Neural cell (in vitro differentiated cells): ENCODE measurements around the gene LRIT1. TPM values are rescaled to one million over a fixed set of nuclear protein-coding genes. Genes with fewer than 3 reads are reported as not detected.

Source experiments
- H2AFZ ChIP-seq: fragments of 200-600, 300-800 bp; sonication (generic), shearing (Covaris generic); 2 replicates; pipeline ENCODE4 v1.6.0; 2014; ENCODE audit warnings: low read depth, mild to moderate bottlenecking, antibody characterized with exemption, low read length, moderate library complexity
- H3F3A ChIP-seq: fragments of 200-600 bp; shearing (Covaris generic); 2 replicates; pipeline ENCODE4 v1.6.1; 2016; ENCODE audit warnings: mild to moderate bottlenecking, moderate library complexity, mixed read lengths, antibody characterized with exemption, low read length; ENCODE audit not compliant: insufficient read depth, poor library complexity, severe bottlenecking
- H3K27ac ChIP-seq: fragments of 200-600, 300-800 bp; sonication (generic), shearing (Covaris generic); 2 replicates; pipeline ENCODE4 v1.5.1; 2014; ENCODE audit warnings: mild to moderate bottlenecking, low read length, moderate library complexity
- H3K27me3 ChIP-seq: fragments of 300-800, 200-600 bp; sonication (generic), shearing (Covaris generic); 2 replicates; pipeline ENCODE4 v1.6.0; 2014; ENCODE audit warnings: mild to moderate bottlenecking, low read depth, low read length, moderate library complexity; ENCODE audit not compliant: insufficient read depth
- H3K36me3 ChIP-seq: fragments of 300-800, 200-600 bp; sonication (generic), shearing (Covaris generic); 2 replicates; pipeline ENCODE4 v1.5.1; 2014; ENCODE audit warnings: mild to moderate bottlenecking, antibody characterized with exemption, low read length, moderate library complexity; ENCODE audit not compliant: insufficient read depth
- H3K4me2 ChIP-seq: fragments of 300-800, 200-600 bp; sonication (generic), shearing (Covaris generic); 2 replicates; pipeline ENCODE4 v1.6.0; 2014; ENCODE audit warnings: mild to moderate bottlenecking, low read length
- H3K4me3 ChIP-seq: fragments of 300-800, 200-600 bp; sonication (generic), shearing (Covaris generic); 2 replicates; pipeline ENCODE4 v1.5.1; 2014; ENCODE audit warnings: mild to moderate bottlenecking, low read length, moderate library complexity
- H3K79me2 ChIP-seq: fragments of 200-600 bp; shearing (Covaris generic); replicated peaks from 2 replicates; pipeline ENCODE4 v1.6.0; 2014; ENCODE audit warnings: mild to moderate bottlenecking, low read length, moderate library complexity; ENCODE audit not compliant: insufficient read depth
- H3K9ac ChIP-seq: fragments of 300-800, 200-600 bp; sonication (generic), shearing (Covaris generic); 2 replicates; pipeline ENCODE4 v1.6.1; 2016; ENCODE audit warnings: mild to moderate bottlenecking, low read length, mixed read lengths
- H3K9me2 ChIP-seq: fragments of 200-600 bp; shearing (Covaris generic); 2 replicates; pipeline ENCODE4 v1.6.1; 2016; ENCODE audit warnings: mild to moderate bottlenecking, low read length, mixed read lengths; ENCODE audit not compliant: insufficient read depth
- H3K9me3 ChIP-seq: fragments of 200-600, 300-800 bp; sonication (generic), shearing (Covaris generic); 2 replicates; pipeline ENCODE4 v1.6.1; 2016; ENCODE audit warnings: mild to moderate bottlenecking, mixed run types, low read length, moderate library complexity, mixed read lengths
- H4K20me1 ChIP-seq: fragments of 200-600 bp; shearing (Covaris generic); 2 replicates; pipeline ENCODE4 v1.6.1; 2016; ENCODE audit warnings: mild to moderate bottlenecking, mixed run types; ENCODE audit not compliant: insufficient read depth
- EP300 ChIP-seq: fragments of 450-650 bp; conservative IDR thresholded peaks from 2 replicates; pipeline ENCODE4 v1.6.1; 2014; ENCODE audit warnings: antibody characterized with exemption, mild to moderate bottlenecking, moderate library complexity; ENCODE audit not compliant: poor library complexity, severe bottlenecking
- EZH2 ChIP-seq: fragments of 200-600, 300-800 bp; shearing (Covaris generic), sonication (generic); IDR thresholded peaks from 2 replicates; pipeline ENCODE4 v1.6.1; 2014; ENCODE audit warnings: antibody characterized with exemption, low read length, borderline replicate concordance, mild to moderate bottlenecking; ENCODE audit not compliant: insufficient read depth, poor library complexity, severe bottlenecking
- MXI1 ChIP-seq: fragments of 450-650 bp; conservative IDR thresholded peaks from 2 replicates; pipeline ENCODE4 v1.6.1; 2014; ENCODE audit warnings: antibody characterized with exemption, mild to moderate bottlenecking; ENCODE audit not compliant: poor library complexity, severe bottlenecking
- POLR2AphosphoS5 ChIP-seq: IDR thresholded peaks from 2 replicates; pipeline ENCODE4 v1.6.1; 2012
- RAD21 ChIP-seq: fragments of 450-650 bp; conservative IDR thresholded peaks from 2 replicates; pipeline ENCODE4 v1.6.1; 2014; ENCODE audit warnings: antibody characterized with exemption, mild to moderate bottlenecking, moderate library complexity
- SMC3 ChIP-seq: fragments of 450-650 bp; conservative IDR thresholded peaks from 2 replicates; pipeline ENCODE4 v1.6.1; 2014; ENCODE audit warnings: antibody characterized with exemption, mild to moderate bottlenecking, moderate library complexity; ENCODE audit not compliant: poor library complexity
- TAF1 ChIP-seq: IDR thresholded peaks from 2 replicates; pipeline ENCODE4 v1.6.1; 2012; ENCODE audit warnings: low read depth
- polyA plus RNA-seq: library from polyadenylated mRNA; depleted of rRNA; stranded (reverse); fragments of >200 nt; gene quantifications from 2 replicates; pipeline ENCODE4 v1.2.3, GENCODE V29; 2014
- TF ChIP-seq, protein P1 (sequence below): IDR thresholded peaks from 2 replicates; pipeline ENCODE4 v1.6.1; 2012; ENCODE audit warnings: borderline replicate concordance
- TF ChIP-seq, protein P2 (sequence below): fragments of 450-650 bp; IDR thresholded peaks from 2 replicates; pipeline ENCODE4 v1.5.1; 2014; ENCODE audit warnings: antibody characterized with exemption, mild to moderate bottlenecking, moderate library complexity; ENCODE audit not compliant: poor library complexity, severe bottlenecking

LRIT1 gene
- polyA plus RNA-seq, 1 donor from 2014 or later: not detected

DNA sequence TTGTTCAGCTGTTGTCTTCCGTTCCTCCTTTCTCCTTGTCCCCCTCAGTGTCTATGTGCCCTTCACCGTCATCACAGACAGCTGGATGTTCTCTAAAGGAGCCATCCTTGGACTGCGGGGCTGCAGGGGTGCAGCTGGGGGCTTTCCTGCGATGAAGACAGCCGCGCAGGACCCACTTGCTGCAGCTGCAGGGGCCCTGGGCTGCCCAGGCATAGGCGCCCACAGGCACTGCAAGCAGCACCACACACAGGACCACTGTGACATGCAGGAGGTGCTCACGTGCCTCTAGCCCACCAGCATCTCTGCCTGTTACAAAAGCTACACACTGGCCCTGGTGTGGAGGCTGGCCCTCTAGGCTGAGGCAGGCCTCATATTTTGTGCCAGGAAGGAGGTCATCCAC is 19.4 kb downstream of the LRIT1 start:
- Histone ChIP-seq H3F3A (no peaks in the 10 kb centered on the region), H3K79me2 (no peaks in the 10 kb centered on the region), H3K4me2 (no peak overlapping the region), H3K9me3 (no peaks in the 10 kb centered on the region), H3K27ac (no peak overlapping the region), H2AFZ (no peak overlapping the region), H4K20me1 (no peaks in the 10 kb centered on the region), H3K36me3 (no peaks in the 10 kb centered on the region), H3K9ac (no peak overlapping the region), H3K4me3 (no peak overlapping the region), H3K9me2 (no peaks in the 10 kb centered on the region), H3K27me3 (no peaks in the 10 kb centered on the region)
- TF ChIP-seq, protein P1, sequence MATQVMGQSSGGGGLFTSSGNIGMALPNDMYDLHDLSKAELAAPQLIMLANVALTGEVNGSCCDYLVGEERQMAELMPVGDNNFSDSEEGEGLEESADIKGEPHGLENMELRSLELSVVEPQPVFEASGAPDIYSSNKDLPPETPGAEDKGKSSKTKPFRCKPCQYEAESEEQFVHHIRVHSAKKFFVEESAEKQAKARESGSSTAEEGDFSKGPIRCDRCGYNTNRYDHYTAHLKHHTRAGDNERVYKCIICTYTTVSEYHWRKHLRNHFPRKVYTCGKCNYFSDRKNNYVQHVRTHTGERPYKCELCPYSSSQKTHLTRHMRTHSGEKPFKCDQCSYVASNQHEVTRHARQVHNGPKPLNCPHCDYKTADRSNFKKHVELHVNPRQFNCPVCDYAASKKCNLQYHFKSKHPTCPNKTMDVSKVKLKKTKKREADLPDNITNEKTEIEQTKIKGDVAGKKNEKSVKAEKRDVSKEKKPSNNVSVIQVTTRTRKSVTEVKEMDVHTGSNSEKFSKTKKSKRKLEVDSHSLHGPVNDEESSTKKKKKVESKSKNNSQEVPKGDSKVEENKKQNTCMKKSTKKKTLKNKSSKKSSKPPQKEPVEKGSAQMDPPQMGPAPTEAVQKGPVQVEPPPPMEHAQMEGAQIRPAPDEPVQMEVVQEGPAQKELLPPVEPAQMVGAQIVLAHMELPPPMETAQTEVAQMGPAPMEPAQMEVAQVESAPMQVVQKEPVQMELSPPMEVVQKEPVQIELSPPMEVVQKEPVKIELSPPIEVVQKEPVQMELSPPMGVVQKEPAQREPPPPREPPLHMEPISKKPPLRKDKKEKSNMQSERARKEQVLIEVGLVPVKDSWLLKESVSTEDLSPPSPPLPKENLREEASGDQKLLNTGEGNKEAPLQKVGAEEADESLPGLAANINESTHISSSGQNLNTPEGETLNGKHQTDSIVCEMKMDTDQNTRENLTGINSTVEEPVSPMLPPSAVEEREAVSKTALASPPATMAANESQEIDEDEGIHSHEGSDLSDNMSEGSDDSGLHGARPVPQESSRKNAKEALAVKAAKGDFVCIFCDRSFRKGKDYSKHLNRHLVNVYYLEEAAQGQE: no peak
- TF ChIP-seq SMC3 (no peak), EZH2 (no peak), POLR2AphosphoS5 (no peak), RAD21 (no peak), TAF1 (no peak), EP300 (no peak), MXI1 (no peak)
- TF ChIP-seq, protein P2, sequence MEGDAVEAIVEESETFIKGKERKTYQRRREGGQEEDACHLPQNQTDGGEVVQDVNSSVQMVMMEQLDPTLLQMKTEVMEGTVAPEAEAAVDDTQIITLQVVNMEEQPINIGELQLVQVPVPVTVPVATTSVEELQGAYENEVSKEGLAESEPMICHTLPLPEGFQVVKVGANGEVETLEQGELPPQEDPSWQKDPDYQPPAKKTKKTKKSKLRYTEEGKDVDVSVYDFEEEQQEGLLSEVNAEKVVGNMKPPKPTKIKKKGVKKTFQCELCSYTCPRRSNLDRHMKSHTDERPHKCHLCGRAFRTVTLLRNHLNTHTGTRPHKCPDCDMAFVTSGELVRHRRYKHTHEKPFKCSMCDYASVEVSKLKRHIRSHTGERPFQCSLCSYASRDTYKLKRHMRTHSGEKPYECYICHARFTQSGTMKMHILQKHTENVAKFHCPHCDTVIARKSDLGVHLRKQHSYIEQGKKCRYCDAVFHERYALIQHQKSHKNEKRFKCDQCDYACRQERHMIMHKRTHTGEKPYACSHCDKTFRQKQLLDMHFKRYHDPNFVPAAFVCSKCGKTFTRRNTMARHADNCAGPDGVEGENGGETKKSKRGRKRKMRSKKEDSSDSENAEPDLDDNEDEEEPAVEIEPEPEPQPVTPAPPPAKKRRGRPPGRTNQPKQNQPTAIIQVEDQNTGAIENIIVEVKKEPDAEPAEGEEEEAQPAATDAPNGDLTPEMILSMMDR: no peak

DNA sequence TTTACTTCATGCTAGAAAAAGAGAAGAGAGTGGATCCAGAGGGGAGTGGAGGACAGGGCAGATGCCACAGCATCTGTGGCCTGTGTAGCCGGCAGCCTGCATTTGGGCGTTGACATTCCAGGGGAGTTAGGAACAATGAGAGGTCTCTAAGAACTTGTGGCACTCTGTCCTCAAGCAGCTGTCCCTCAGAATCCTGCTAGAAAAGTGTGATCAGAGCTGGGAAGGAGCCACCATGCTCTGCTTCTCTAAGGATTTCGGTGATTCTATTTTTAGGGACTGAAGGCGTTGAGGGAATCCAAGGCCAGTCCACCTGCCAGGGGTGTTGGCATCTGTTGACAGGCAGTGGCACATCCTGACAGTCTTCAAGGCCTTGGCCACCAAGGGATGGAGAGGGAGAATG is 23.6 kb downstream of the LRIT1 start:
- no peaks in the 10 kb centered on the region for H4K20me1 ChIP-seq
- no peak overlapping the region for H3K4me2 ChIP-seq
- no peaks in the 10 kb centered on the region for H3K9me2 ChIP-seq
- no peaks in the 10 kb centered on the region for H3K9me3 ChIP-seq
- no peaks in the 10 kb centered on the region for H3F3A ChIP-seq
- H3K9ac ChIP-seq: no peak overlapping the region
- H3K27ac ChIP-seq: no peak overlapping the region
- TF ChIP-seq EZH2 (no peak), EP300 (no peak), POLR2AphosphoS5 (no peak), RAD21 (no peak), SMC3 (no peak), TAF1 (no peak), MXI1 (no peak)
- TF ChIP-seq, protein P1: no peak
- TF ChIP-seq, protein P2: no peak
- H2AFZ ChIP-seq: no peak overlapping the region
- no peak overlapping the region for H3K4me3 ChIP-seq
- no peaks in the 10 kb centered on the region for H3K79me2 ChIP-seq
- H3K36me3 ChIP-seq: no peaks in the 10 kb centered on the region
- H3K27me3 ChIP-seq: no peaks in the 10 kb centered on the region
